ENCODE results near the gene DAPK1.

Gene DAPK1

DNA sequence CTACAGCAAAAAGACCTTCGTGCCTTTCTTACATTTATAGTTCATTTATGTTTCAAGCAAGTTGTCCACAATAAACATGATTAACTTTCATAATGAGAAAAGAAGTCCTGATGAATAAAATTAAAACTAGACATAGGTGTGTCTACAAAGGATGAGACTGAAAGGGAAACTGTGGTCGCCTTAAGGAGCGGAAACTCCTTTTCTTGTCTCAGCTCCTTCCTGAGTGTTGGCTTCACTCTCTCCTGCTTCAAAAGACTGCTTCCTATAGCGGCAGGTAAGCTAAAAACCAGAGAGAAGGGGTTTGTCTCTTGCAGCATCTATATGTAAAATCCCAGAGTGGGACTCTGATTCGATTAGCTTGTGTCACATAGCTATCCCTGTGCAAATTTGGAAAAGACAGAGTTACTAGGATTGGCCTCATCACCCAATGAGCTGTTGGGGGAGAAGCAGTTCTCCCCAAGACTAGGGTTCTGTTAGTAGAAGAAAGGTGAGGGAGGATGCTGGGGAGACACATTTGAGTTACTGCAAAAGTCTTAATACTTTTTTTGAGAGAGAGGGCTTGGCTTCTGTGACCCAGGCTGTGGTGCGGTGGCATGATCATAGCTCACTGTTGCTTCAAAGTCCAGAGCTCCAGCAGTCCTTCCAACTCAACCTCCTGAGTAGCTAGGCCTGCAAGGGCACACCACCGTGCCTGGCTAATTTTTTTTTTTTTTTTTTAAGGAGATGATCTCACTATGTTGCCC is 211.5 kb downstream of the DAPK1 start:
- H3K4me3 ChIP-seq (ENCODE audit: low read depth, low read length) = no peak overlapping the region
- no peak for DNase-seq (ENCODE audit: low read depth, low spot score)
- CTCF ChIA-PET = interaction anchor here (1.1 to 4.2 kb wide), 3 partner anchors 24 to 104 kb away, joined by 3 to 24 read pairs (median 6); no protein-coding TSS in a partner anchor
- TF ChIP-seq, protein P1, sequence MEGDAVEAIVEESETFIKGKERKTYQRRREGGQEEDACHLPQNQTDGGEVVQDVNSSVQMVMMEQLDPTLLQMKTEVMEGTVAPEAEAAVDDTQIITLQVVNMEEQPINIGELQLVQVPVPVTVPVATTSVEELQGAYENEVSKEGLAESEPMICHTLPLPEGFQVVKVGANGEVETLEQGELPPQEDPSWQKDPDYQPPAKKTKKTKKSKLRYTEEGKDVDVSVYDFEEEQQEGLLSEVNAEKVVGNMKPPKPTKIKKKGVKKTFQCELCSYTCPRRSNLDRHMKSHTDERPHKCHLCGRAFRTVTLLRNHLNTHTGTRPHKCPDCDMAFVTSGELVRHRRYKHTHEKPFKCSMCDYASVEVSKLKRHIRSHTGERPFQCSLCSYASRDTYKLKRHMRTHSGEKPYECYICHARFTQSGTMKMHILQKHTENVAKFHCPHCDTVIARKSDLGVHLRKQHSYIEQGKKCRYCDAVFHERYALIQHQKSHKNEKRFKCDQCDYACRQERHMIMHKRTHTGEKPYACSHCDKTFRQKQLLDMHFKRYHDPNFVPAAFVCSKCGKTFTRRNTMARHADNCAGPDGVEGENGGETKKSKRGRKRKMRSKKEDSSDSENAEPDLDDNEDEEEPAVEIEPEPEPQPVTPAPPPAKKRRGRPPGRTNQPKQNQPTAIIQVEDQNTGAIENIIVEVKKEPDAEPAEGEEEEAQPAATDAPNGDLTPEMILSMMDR (IDR thresholded peaks at IDR 0.05; ENCODE audit: insufficient read depth, low read length, missing control alignments) = no peak
- POLR2A ChIA-PET = no interaction called here

DNA sequence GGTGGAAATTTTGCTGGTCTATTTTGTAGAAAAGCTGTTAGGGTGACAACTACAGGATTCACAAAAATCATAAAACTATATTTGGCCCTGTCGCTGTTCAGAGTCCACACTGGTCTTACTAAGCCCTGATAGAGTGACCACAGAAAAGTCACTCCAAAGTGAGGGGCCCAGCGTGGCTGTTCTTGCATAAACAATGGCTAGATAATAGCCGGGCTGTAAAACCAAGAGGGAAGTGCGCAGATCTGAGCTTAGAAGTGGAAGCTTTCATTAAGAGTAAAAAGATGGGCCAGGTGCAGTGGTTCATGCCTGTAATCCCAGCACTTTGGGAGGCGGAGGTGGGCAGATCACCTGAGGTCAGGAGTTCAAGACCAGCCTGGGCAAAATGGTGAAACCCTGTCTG is 212.8 kb downstream of the DAPK1 start:
- no peak overlapping the region for H3K4me3 ChIP-seq (ENCODE audit: low read depth, low read length)
- ChIA-PET POLR2A (interaction anchor here (2.5 kb wide), 1 partner anchor 15 kb away, joined by 16 read pairs; the partner anchor contains the start of gene CTSL), CTCF (interaction anchor here (2.1 to 4.2 kb wide), 2 partner anchors 25 to 103 kb away, joined by 6 to 24 read pairs; no protein-coding TSS in a partner anchor)
- no peak for DNase-seq (ENCODE audit: low read depth, low spot score)
- TF ChIP-seq, protein P1 (IDR thresholded peaks at IDR 0.05; ENCODE audit: insufficient read depth, low read length, missing control alignments) = no peak

DNA sequence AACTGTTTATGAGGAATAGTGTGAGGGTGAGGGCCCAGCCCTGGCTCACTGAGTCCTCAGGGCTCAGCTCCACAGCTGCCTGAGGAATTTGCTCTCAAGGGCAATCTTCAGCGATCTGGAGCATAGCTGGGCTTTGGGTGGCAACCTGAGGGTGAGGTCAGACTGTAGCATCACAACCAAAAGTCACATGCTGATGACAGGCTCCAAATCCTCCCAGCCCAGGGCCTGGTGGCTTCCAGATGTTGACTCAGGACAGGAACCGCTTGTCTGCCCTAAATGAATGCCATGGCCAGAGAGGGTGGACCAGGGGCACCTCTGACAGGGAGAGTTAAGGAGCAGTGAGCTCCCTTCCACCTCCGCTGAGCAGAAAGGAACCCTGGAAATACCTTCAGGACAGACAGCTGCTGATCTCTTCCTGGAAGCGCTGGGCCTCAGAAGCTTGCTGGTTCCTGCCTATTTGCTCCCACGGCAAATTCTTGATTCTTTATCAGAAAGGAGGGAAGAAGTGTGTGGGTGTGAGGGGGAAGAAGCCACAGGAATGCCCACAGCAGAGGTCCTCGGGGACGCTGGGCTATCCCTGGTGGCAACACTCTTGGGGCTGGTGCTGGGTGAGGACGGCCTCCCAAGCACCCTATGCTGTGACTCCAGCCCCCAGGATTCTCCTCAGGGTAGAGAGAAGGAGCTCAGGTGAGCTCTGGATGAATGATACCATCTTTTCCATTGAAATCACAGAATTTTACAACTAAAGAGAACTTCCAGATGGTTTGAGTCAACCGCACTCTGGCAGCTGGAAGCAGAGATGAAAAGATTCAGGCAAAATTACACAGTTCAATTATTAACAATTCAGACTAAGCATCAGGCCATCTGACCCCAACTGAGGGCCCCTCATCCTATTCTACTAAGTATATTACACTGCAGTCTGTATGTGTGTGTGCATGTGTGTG is 214.5 kb downstream of the DAPK1 start:
- ChIA-PET POLR2A (interaction anchor here (0.5 to 2.5 kb wide), 3 partner anchors 13 to 154 kb away, joined by 3 to 16 read pairs (median 3); partner anchors contain the start of gene CTSL), CTCF (interaction anchor here (0.6 to 4.2 kb wide), 2 partner anchors 12 to 27 kb away, joined by 3 to 24 read pairs; no protein-coding TSS in a partner anchor)
- TF ChIP-seq, protein P1 (IDR thresholded peaks at IDR 0.05; ENCODE audit: insufficient read depth, low read length, missing control alignments) = no peak
- no peak overlapping the region for H3K4me3 ChIP-seq (ENCODE audit: low read depth, low read length)
- peak; percentile 58 for DNase-seq (ENCODE audit: low read depth, low spot score)

DNA sequence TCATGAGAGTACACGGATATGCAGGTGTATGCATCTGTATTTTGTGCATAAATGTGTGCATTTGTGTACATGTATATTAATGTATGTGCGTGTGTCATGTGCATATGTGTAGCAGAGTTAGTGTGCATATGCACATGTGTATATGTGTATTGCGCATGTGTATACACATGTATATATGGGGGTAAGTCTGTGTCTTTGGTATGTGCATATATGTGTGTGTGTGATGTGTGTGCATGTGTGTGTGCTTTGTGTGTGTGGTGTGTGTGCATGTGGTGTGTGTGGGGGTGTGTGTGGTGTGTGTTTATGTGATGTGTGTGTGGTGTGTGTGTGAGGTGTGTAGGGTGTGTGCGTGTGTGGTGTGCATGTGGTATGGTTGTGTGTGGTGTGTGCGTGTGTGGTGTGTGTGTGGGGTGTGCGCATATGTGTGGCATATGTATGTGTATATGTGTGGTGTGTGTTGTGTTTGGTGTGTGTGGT is 215.2 kb downstream of the DAPK1 start:
- peak overlapping the region; percentile 45 for H3K4me3 ChIP-seq (ENCODE audit: low read depth, low read length)
- DNase-seq (ENCODE audit: low read depth, low spot score) = no peak
- ChIA-PET CTCF (no interaction called here), POLR2A (interaction anchor here (2.5 kb wide), 1 partner anchor 13 kb away, joined by 16 read pairs; the partner anchor contains the start of gene CTSL)
- TF ChIP-seq, protein P1 (IDR thresholded peaks at IDR 0.05; ENCODE audit: insufficient read depth, low read length, missing control alignments) = no peak

DNA sequence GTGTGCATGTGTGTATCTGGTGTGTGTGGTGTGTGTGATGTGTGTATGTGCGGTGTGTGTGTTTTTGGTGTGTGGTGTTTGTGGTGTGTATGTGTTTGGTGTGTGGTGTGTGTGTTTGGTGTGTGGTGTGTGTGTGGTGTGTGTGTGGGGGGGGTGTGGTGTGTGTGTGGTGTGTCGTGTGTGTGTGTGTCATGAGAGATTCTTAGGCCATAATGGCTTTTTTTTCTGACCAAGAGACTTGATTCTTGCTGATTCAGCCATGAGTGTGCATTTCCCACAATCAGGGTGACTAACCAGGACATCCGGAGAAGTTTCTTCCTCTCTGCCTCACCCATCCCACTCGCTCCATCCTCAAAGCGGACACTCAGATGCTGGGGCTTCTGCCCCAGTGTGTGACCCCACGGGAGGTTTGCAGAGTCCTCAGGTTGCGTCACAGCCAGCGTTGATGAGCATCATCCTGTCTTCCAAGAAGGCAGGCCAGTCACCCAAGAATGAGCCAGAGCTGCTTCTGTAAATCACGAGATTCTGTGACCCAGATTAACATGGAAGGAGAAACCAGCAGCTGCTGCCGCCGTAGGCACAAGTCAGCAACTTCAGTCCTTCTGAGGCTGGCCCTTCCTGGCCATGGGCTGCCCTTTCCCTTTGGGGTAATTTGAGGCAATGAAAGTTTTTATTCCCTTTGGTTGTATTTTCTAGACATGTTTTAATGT is 215.8 kb downstream of the DAPK1 start:
- ChIA-PET POLR2A (interaction anchor here (2.2 kb wide), 1 partner anchor 12 kb away, joined by 23 read pairs; the partner anchor contains the start of gene CTSL), CTCF (interaction anchor here (1.0 to 2.4 kb wide), 5 partner anchors 12 to 104 kb away, joined by 3 to 15 read pairs (median 7); partner anchors contain the start of gene CTSL)
- TF ChIP-seq, protein P1 (IDR thresholded peaks at IDR 0.05; ENCODE audit: insufficient read depth, low read length, missing control alignments) = peak; percentile 13
- DNase-seq (ENCODE audit: low read depth, low spot score) = peak; percentile 96
- peak overlapping the region; percentile 45 for H3K4me3 ChIP-seq (ENCODE audit: low read depth, low read length)
